GM12865 (cell line): ENCODE results near the gene GPR21.

Source experiments
- DNase-seq: peaks from one replicate; pipeline ENCODE4 v3.0.0; 2010; ENCODE audit warnings: low read depth
- H3K4me3 ChIP-seq: 2 replicates; pipeline ENCODE4 v1.5.1; 2011; ENCODE audit warnings: mild to moderate bottlenecking, low read depth, low read length, control low read depth
- CTCF ChIP-seq: IDR thresholded peaks from 2 replicates; pipeline ENCODE4 v1.5.1; 2011; ENCODE audit warnings: low read length, control low read depth, low read depth, inconsistent platforms; ENCODE audit not compliant: insufficient read depth; ENCODE audit errors: missing control alignments

Gene GPR21

DNA sequence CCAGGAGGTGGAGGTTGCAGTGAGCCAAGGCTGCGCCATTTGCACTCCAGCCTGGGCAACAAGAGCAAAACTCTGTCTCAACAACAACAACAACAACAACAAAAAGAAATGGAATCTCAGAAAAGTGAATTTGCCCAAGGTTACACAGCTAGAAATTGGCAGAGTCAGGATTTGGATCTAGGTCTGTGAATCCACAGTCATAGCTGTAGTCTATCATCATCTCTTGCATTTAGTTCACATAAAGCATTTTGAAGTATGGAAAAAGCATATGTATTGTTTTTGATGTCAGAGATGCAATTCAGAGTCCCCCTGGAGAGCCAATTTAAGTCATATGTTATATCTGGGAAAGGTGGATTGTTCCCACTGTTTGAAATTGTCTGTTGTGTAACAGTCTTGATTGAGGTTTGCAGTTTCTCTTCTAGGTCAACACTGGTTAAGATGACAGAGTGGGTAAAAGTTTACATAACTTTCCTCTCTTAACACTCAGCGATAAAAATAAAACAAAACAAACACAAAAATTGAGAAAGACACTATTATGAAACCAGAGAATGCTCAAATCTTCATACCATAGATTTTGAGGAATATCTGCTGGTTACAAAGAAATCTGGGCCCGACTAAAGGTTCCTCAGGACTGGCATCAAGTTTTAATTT lies 21.5 kb upstream of the GPR21 start:
- TF ChIP-seq CTCF = no peak
- DNase-seq = no peak
- H3K4me3 ChIP-seq = no peak overlapping the region

DNA sequence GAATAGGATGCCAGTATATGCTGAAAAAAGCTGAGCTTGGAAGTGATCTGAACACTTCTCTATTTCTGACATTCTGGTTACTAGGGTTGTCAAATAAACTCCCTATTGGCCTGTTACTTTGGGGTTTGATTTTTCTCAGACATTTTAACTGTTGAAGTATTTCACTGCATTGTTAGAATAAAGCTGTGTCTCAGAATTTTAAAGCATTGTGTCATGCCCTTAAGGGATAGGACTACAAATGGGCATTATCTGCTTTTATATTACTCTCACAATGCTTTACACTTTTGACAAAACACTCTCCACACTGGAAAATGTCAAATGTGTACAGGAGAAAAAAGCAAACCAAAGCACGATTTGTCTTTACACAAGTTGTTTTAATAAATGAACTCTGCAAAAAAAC lies 16.8 kb upstream of the GPR21 start:
- no peak for TF ChIP-seq CTCF
- no peak overlapping the region for H3K4me3 ChIP-seq
- DNase-seq = no peak

DNA sequence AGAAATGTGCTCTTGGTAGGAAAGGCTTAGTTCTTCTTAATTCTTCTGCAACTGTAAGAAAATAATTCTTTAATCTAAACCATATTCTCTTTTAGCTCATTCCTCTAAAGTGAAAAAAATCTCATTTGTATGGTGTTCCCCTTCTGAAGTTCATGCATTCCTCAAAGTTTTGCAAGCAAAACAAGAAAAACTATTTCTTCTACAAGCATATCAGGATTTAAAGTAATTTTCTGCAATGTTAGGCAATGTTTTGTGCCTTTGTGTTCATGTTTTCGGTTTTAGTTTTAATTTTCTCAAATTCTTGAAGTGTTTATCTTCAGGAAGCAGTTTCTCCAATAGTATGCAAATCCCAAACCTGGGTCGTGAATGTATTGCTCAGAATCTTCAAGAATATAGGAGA lies 12.7 kb upstream of the GPR21 start:
- no peak for TF ChIP-seq CTCF
- DNase-seq = no peak

GRCh38 chr9:123026425-123026824 lies 7.0 kb upstream of the GPR21 start:
- no peak for TF ChIP-seq CTCF
- DNase-seq = no peak
- H3K4me3 ChIP-seq = no peak overlapping the region

More for the DNA sequence above, 12.7 kb upstream of the GPR21 start:
- H3K4me3 ChIP-seq = no peak overlapping the region

- no peak for DNase-seq
- TF ChIP-seq CTCF = no peak
- H3K4me3 ChIP-seq = no peak overlapping the region
Measured at GRCh38 chr9:123027517-123027916, 6.0 kb upstream of the GPR21 start.

- H3K4me3 ChIP-seq = no peak overlapping the region
- TF ChIP-seq CTCF = no peak
Measured at GRCh38 chr9:123028136-123028535, 5.3 kb upstream of the GPR21 start.

GRCh38 chr9:123028973-123029372 lies 4.5 kb upstream of the GPR21 start:
- no peak overlapping the region for H3K4me3 ChIP-seq
- no peak for TF ChIP-seq CTCF
- no peak for DNase-seq

More at GRCh38 chr9:123028136-123028535, 5.3 kb upstream of the GPR21 start:
- no peak for DNase-seq
